ENCODE data around the gene EHMT1.

GRCh38 chr9:137708590-137709284, 89.9 kb downstream of the EHMT1 start:
- TF ChIP-seq CTCF (IDR thresholded peaks at IDR 0.05) (no peak), POLR2A (IDR thresholded peaks at IDR 0.05) (no peak)

Data from right lobe of liver (tissue), 4 donors.